Measurements from ENCODE around the gene CNPY1.

The CNPY1 gene

GRCh38 chr7:155470686-155471638, 75.4 kb downstream of the CNPY1 start:
- Histone ChIP-seq H3K27me3 (ENCODE audit: insufficient read depth, low read length) (peaks cover 17% of the 10 kb centered on the region; the same call in 1 of the 2 replicates), H3K79me2 (ENCODE audit: insufficient read depth, low read length) (no peaks in the 10 kb centered on the region), H3K9me3 (ENCODE audit: low read length) (no peaks in the 10 kb centered on the region), H3K36me3 (ENCODE audit: insufficient read depth, low read length) (no peaks in the 10 kb centered on the region), H2AFZ (ENCODE audit: low read length) (no peak overlapping the region), H4K20me1 (ENCODE audit: insufficient read depth, low read length) (no peaks in the 10 kb centered on the region), H3K4me3 (ENCODE audit: low read depth, low read length, poor library complexity, severe bottlenecking) (no peak overlapping the region), H3K9me2 (ENCODE audit: low read depth, low read length) (no peaks in the 10 kb centered on the region), H3K9ac (ENCODE audit: low read length) (no peak overlapping the region), H3F3A (ENCODE audit: insufficient read depth, low read length) (no peaks in the 10 kb centered on the region), H3K4me1 (ENCODE audit: insufficient read depth, low read length, severe bottlenecking) (no peaks in the 10 kb centered on the region), H3K4me2 (ENCODE audit: low read length) (no peak overlapping the region), H3K27ac (ENCODE audit: low read depth, low read length, poor library complexity, severe bottlenecking) (no peak overlapping the region)
- TF ChIP-seq CTCF (IDR thresholded peaks at IDR 0.05; ENCODE audit: low read length): no peak
- TF ChIP-seq EZH2 (IDR thresholded peaks at IDR 0.05; ENCODE audit: borderline replicate concordance, low read length): no peak

- Histone ChIP-seq H3K4me2 (ENCODE audit: low read length) (no peak overlapping the region), H3K79me2 (ENCODE audit: insufficient read depth, low read length) (no peaks in the 10 kb centered on the region), H3K27me3 (ENCODE audit: insufficient read depth, low read length) (peaks cover 17% of the 10 kb centered on the region; the same call in 1 of the 2 replicates), H3K4me1 (ENCODE audit: insufficient read depth, low read length, severe bottlenecking) (no peaks in the 10 kb centered on the region), H2AFZ (ENCODE audit: low read length) (no peak overlapping the region), H3K9me2 (ENCODE audit: low read depth, low read length) (no peaks in the 10 kb centered on the region), H3K9me3 (ENCODE audit: low read length) (no peaks in the 10 kb centered on the region), H3K9ac (ENCODE audit: low read length) (no peak overlapping the region), H4K20me1 (ENCODE audit: insufficient read depth, low read length) (no peaks in the 10 kb centered on the region), H3K36me3 (ENCODE audit: insufficient read depth, low read length) (no peaks in the 10 kb centered on the region), H3K27ac (ENCODE audit: low read depth, low read length, poor library complexity, severe bottlenecking) (no peak overlapping the region), H3K4me3 (ENCODE audit: low read depth, low read length, poor library complexity, severe bottlenecking) (no peak overlapping the region), H3F3A (ENCODE audit: insufficient read depth, low read length) (no peaks in the 10 kb centered on the region)
- TF ChIP-seq CTCF (IDR thresholded peaks at IDR 0.05; ENCODE audit: low read length): no peak
- TF ChIP-seq EZH2 (IDR thresholded peaks at IDR 0.05; ENCODE audit: borderline replicate concordance, low read length): no peak
These were observed 76.2 kb downstream of the CNPY1 start for GRCh38 chr7:155470186-155470487.

- H3K27ac ChIP-seq (ENCODE audit: low read depth, low read length, poor library complexity, severe bottlenecking): no peak overlapping the region
- H3K36me3 ChIP-seq (ENCODE audit: insufficient read depth, low read length): no peaks in the 10 kb centered on the region
- TF ChIP-seq CTCF (IDR thresholded peaks at IDR 0.05; ENCODE audit: low read length) (no peak), EZH2 (IDR thresholded peaks at IDR 0.05; ENCODE audit: borderline replicate concordance, low read length) (no peak)
- H3K9ac ChIP-seq (ENCODE audit: low read length): no peak overlapping the region
- H3K9me3 ChIP-seq (ENCODE audit: low read length): no peaks in the 10 kb centered on the region
- no peaks in the 10 kb centered on the region for H3K4me1 ChIP-seq (ENCODE audit: insufficient read depth, low read length, severe bottlenecking)
- no peak overlapping the region for H3K4me3 ChIP-seq (ENCODE audit: low read depth, low read length, poor library complexity, severe bottlenecking)
- H2AFZ ChIP-seq (ENCODE audit: low read length): no peak overlapping the region
- no peaks in the 10 kb centered on the region for H4K20me1 ChIP-seq (ENCODE audit: insufficient read depth, low read length)
- no peaks in the 10 kb centered on the region for H3K9me2 ChIP-seq (ENCODE audit: low read depth, low read length)
- H3K79me2 ChIP-seq (ENCODE audit: insufficient read depth, low read length): no peaks in the 10 kb centered on the region
- H3K27me3 ChIP-seq (ENCODE audit: insufficient read depth, low read length): peaks cover 15% of the 10 kb centered on the region; the same call in 1 of the 2 replicates
- no peak overlapping the region for H3K4me2 ChIP-seq (ENCODE audit: low read length)
- H3F3A ChIP-seq (ENCODE audit: insufficient read depth, low read length): no peaks in the 10 kb centered on the region
These were observed 76.8 kb downstream of the CNPY1 start for GRCh38 chr7:155469311-155470185.

All from OCI-LY1 (cell line).